Upper lobe of left lung (tissue), 6 donors: Measurements from ENCODE around the gene RABGEF1. TPM values are rescaled to one million over a fixed set of nuclear protein-coding genes. Genes with fewer than 3 reads are reported as not detected.
"Not testable (repeated sequence)": the region's sequence is repeated elsewhere in the genome, so short reads cannot be mapped to it uniquely, and the experiment has no call there.

Experiments
- ATAC-seq, 2 donors: fragments of 200-7000 bp; cut with Tn5 transposase; one replicate each; pipeline ENCODE4 v1.9.1; 2022; ENCODE audit warnings: mild to moderate bottlenecking in 2 of 2, moderate library complexity in 2 of 2; ENCODE audit not compliant: low FRiP score in 2 of 2
- DNase-seq, 2 donors: peaks; one replicate each; pipeline ENCODE4 v3.0.0-alpha.2; 2019 to 2020
- H3K27ac ChIP-seq, 4 donors: fragments of 200-600 bp; sonication (generic); one replicate each; pipeline ENCODE4 v1.5.1; 2016 to 2019
- H3K27me3 ChIP-seq, 4 donors: fragments of 200-600 bp; sonication (generic); one replicate each; pipeline ENCODE4 v1.5.1; 2017 to 2019
- H3K36me3 ChIP-seq, 4 donors: fragments of 200-600 bp; sonication (generic); one replicate each; pipeline ENCODE4 v1.5.1; 2016 to 2019
- H3K4me1 ChIP-seq, 4 donors: fragments of 200-600 bp; sonication (generic); one replicate each; pipeline ENCODE4 v1.5.1; 2018 to 2019
- H3K4me3 ChIP-seq, 4 donors: fragments of 200-600 bp; sonication (generic); one replicate each; pipeline ENCODE4 v1.5.1; 2017 to 2019; ENCODE audit warnings: mild to moderate bottlenecking in 2 of 4, moderate library complexity in 1 of 4
- H3K9me3 ChIP-seq, 4 donors: fragments of 200-600 bp; sonication (generic); one replicate each; pipeline ENCODE4 v1.5.1; 2018 to 2019
- CTCF ChIP-seq, 6 experiments: fragments of 450-650 bp in 4 of 6; fragments of 200-600 bp in 2 of 6; sonication (generic) in 2 of 6; IDR thresholded peaks; one replicate each; pipeline ENCODE4 v1.5.1; 2016 to 2019; ENCODE audit warnings: antibody characterized with exemption in 6 of 6
- EP300 ChIP-seq, 4 donors: sonication (generic); formaldehyde crosslinking; IDR thresholded peaks; one replicate each; pipeline ENCODE4 v1.5.1; 2017; ENCODE audit warnings: antibody characterized with exemption in 4 of 4, control low read depth in 2 of 4
- POLR2A ChIP-seq, 4 donors: fragments of 450-650 bp; IDR thresholded peaks; one replicate each; pipeline ENCODE4 v1.5.1; 2016 to 2017; ENCODE audit warnings: antibody characterized with exemption in 4 of 4, mild to moderate bottlenecking in 2 of 4
- POLR2AphosphoS5 ChIP-seq, 2 donors: sonication (generic); formaldehyde crosslinking; IDR thresholded peaks; one replicate each; pipeline ENCODE4 v1.5.1; 2017; ENCODE audit warnings: antibody characterized with exemption in 2 of 2
- WGBS, 2 donors: methylation state at CpG; one replicate each; pipeline ENCODE4 v1.1.5; 2017 to 2018; 5-methylcytosine and 5-hydroxymethylcytosine counted together
- total RNA-seq, 6 donors: library from RNA; depleted of rRNA in 4 of 6; stranded (reverse); fragments of >200 nt in 4 of 6; gene quantifications; one replicate each; pipeline versions ENCODE4 v1.1.0 to v1.2.1, GENCODE V29; 2016 to 2021
- donor health status: DM: no; HTN: no; CAD: no; lungs with moderate emphysema.
- donor health status: DM: no; HTN: yes; CAD: no; lungs with severe emphysema.

RABGEF1 gene
- total RNA-seq, 6 donors from 2014 or later, result 20.7 to 35.6 (median 30.3) TPM

GRCh38 chr7:66782875-66783274, 42.3 kb downstream of the RABGEF1 start:
- H3K9me3 ChIP-seq, ATAC-seq, H3K27me3 ChIP-seq, H3K4me3 ChIP-seq, DNase-seq: not testable (repeated sequence)
- Histone ChIP-seq H3K4me1 (peaks cover 5 to 15% (median 11%) of the 10 kb centered on the region in 4 donors), H3K36me3 (peaks cover 6 to 83% (median 24%) of the 10 kb centered on the region in 4 donors), H3K27ac (peak overlapping the region in 1 of 4 donors; percentile 15)
- peak in 1 of 6 experiments; percentile 30 for TF ChIP-seq CTCF (IDR thresholded peaks at IDR 0.05)
- WGBS, 2 donors, result 27% methylated on average over 3 of the region's 3 CpGs

- peaks cover 6 to 83% (median 22%) of the 10 kb centered on the region in 4 donors for H3K36me3 ChIP-seq
- not testable (repeated sequence) for H3K27me3 ChIP-seq, H3K4me3 ChIP-seq, DNase-seq, ATAC-seq, H3K9me3 ChIP-seq
- WGBS, 2 donors, result 45 to 72% methylated on average over 1 of the region's 1 CpG
- H3K27ac ChIP-seq, result peak overlapping the region in 2 of 4 donors; percentile 3 to 27
- H3K4me1 ChIP-seq, result peaks cover 5 to 15% (median 11%) of the 10 kb centered on the region in 4 donors
These were observed 43.5 kb downstream of the RABGEF1 start for GRCh38 chr7:66783887-66784595.

DNA sequence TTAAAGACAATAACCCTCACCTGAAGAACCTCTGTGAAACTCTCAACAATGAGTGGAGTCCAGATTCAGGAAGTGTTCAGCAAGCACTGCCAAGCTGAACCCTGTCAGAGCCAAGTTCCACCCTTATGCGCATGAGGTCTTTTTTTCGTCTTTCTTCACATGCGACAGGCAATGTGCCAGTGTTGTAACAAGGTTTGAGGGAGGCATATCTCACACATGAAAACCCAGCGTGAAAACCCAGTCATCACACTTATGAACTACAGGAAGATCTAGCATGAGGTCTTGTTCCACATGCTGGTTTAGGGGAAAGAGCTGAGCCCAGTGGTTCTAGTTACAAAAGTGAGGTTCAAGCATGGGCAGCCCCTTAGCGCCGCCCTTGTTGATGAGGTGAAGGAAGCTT, 49.7 kb downstream of the RABGEF1 start:
- DNase-seq (no peak), ATAC-seq (no peak)
- H3K36me3 ChIP-seq, result peaks cover 8 to 88% (median 32%) of the 10 kb centered on the region in 4 donors
- no peaks in the 10 kb centered on the region for H3K9me3 ChIP-seq
- H3K4me1 ChIP-seq, result no peaks in the 10 kb centered on the region
- H3K27ac ChIP-seq, result no peak overlapping the region
- 80 to 90% methylated on average over 6 of the region's 6 CpGs for whole genome bisulfite sequencing, 2 donors
- H3K27me3 ChIP-seq, result no peaks in the 10 kb centered on the region
- TF ChIP-seq POLR2AphosphoS5 (IDR thresholded peaks at IDR 0.05), result no peak
- no peak for TF ChIP-seq EP300 (IDR thresholded peaks at IDR 0.05)
- no peak for TF ChIP-seq CTCF (IDR thresholded peaks at IDR 0.05)
- TF ChIP-seq POLR2A (IDR thresholded peaks at IDR 0.05), result no peak
- H3K4me3 ChIP-seq, result no peak overlapping the region

DNA sequence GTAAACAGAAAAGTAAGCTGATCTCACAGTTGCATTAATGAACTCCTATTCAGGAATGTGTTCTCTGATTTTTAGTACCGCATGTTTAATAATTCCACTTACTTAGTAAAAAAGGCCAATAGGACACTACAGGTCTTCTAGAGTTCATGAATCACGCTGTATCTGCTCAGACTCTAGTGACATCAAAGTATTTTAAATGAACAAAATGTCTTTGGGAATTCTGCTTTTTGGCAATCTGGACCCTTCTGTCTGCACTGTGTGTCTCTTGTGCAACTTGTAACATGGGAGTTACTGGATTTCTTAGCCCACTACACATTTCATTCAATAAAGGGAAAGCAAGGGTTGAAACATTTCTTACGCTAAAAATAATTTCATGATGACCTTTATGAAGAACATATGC, 50.2 kb downstream of the RABGEF1 start:
- Histone ChIP-seq H3K27ac (no peak overlapping the region), H3K9me3 (no peaks in the 10 kb centered on the region), H3K36me3 (peaks cover 14 to 88% (median 33%) of the 10 kb centered on the region in 4 donors), H3K4me3 (no peak overlapping the region), H3K27me3 (no peaks in the 10 kb centered on the region), H3K4me1 (no peaks in the 10 kb centered on the region)
- ATAC-seq (no peak), DNase-seq (no peak)
- no peak for TF ChIP-seq EP300 (IDR thresholded peaks at IDR 0.05)
- no peak for TF ChIP-seq POLR2AphosphoS5 (IDR thresholded peaks at IDR 0.05)
- TF ChIP-seq CTCF (IDR thresholded peaks at IDR 0.05), result no peak
- TF ChIP-seq POLR2A (IDR thresholded peaks at IDR 0.05), result no peak
- 96 to 97% methylated on average over 3 of the region's 3 CpGs for WGBS, 2 donors

- 97 to 98% methylated on average over 6 to 8 of the region's 8 CpGs for WGBS, 2 donors
- H3K4me3 ChIP-seq, result no peak overlapping the region
- H3K9me3 ChIP-seq, result no peaks in the 10 kb centered on the region
- H3K27me3 ChIP-seq, result no peaks in the 10 kb centered on the region
- no peak for ATAC-seq
- no peak for TF ChIP-seq EP300 (IDR thresholded peaks at IDR 0.05)
- TF ChIP-seq CTCF (IDR thresholded peaks at IDR 0.05), result no peak
- TF ChIP-seq POLR2AphosphoS5 (IDR thresholded peaks at IDR 0.05), result no peak
- no peak for TF ChIP-seq POLR2A (IDR thresholded peaks at IDR 0.05)
- no peaks in the 10 kb centered on the region for H3K4me1 ChIP-seq
- peaks cover 16 to 95% (median 72%) of the 10 kb centered on the region in 4 donors for H3K36me3 ChIP-seq
- DNase-seq, result no peak
- H3K27ac ChIP-seq, result no peak overlapping the region
These were observed 60.1 kb downstream of the RABGEF1 start for GRCh38 chr7:66800591-66800990.
